AG09319 (cell line): ENCODE data around the gene SAG.
"Not testable (repeated sequence)": the region's sequence is repeated elsewhere in the genome, so short reads cannot be mapped to it uniquely, and the experiment has no call there.

Source experiments
- DNase-seq: peaks from one replicate; pipeline ENCODE4 v3.0.0-alpha.2; 2010; ENCODE audit warnings: low read depth; ENCODE audit errors: extremely low read depth
- CTCF ChIP-seq: IDR thresholded peaks from 2 replicates; pipeline ENCODE4 v1.5.1; 2011; ENCODE audit warnings: low read depth, mild to moderate bottlenecking, inconsistent platforms, low read length, moderate library complexity

SAG gene

GRCh38 chr2:233328922-233329321, 21.3 kb downstream of the SAG start:
- no peak for TF ChIP-seq CTCF
- DNase-seq: no peak

- no peak for TF ChIP-seq CTCF
- no peak for DNase-seq
These were observed 22.0 kb downstream of the SAG start for GRCh38 chr2:233329489-233330135.

GRCh38 chr2:233331536-233331935, 23.9 kb downstream of the SAG start:
- no peak for TF ChIP-seq CTCF
- DNase-seq: no peak

- no peak for TF ChIP-seq CTCF
- no peak for DNase-seq
These were observed 24.5 kb downstream of the SAG start for GRCh38 chr2:233332125-233332524.

- no peak for DNase-seq
- TF ChIP-seq CTCF: no peak
These were observed 27.3 kb downstream of the SAG start for GRCh38 chr2:233334915-233335314.

DNA sequence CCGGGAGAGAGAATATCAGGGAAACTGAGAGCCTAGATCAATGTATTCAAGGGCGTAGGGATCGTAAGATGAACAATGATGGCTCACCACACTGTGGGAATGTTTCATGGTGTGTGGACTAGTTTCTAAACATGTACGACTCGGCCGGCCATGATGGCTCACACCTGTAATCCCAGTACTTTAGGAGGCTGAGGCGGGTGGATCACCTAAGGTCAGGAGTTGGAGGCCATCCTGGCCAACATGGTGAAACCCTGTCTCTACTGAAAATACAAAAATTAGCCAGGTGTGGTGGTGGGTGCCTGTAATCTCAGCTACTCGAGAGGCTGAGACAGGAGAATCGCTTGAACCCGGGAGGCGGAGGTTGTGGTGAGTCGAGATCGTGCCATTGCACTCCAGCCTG, 28.5 kb downstream of the SAG start:
- DNase-seq: not testable (repeated sequence)

DNA sequence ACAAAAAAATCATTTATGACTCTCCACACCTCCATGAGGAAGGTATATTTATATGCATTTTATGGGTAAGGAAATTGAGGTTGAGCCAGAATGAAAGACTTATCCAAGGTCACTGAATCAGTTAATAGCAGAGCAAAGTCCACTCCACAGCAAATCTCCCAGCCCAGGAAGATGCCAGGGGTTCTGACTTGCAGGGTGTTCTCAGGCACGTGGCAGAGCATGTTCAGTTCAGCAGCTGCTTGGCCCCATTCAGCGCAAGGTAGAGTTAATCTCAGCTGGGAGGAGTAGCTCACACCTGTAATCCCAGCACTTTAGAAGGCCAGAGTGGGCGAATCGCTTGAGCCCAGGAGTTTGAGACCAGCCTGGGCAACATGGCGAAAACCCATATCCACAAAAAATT, 28.9 kb downstream of the SAG start:
- DNase-seq: no peak
- TF ChIP-seq CTCF: no peak

GRCh38 chr2:233338046-233338445, 30.4 kb downstream of the SAG start:
- DNase-seq: no peak
- TF ChIP-seq CTCF: no peak
